HepG2 (cell line): Measurements from ENCODE around the gene MMP7. TPM values are rescaled to one million over a fixed set of nuclear protein-coding genes. Genes with fewer than 3 reads are reported as not detected.

Experiments
- ATF2 ChIP-seq: sonication (generic); formaldehyde crosslinking; IDR thresholded peaks from 2 replicates; pipeline ENCODE4 v1.4.0; 2020; ENCODE audit warnings: missing genetic modification reagents
- CC2D1A ChIP-seq: sonication (generic); formaldehyde crosslinking; IDR thresholded peaks from 2 replicates; pipeline ENCODE4 v1.8.1; 2023; ENCODE audit warnings: mild to moderate bottlenecking, missing genetic modification reagents
- CEBPB ChIP-seq: IDR thresholded peaks from 2 replicates; pipeline ENCODE4 v1.6.1; 2011; ENCODE audit warnings: low read depth, low read length, improper control_type of control experiment, borderline replicate concordance
- EZH2 ChIP-seq: conservative IDR thresholded peaks from 2 replicates; pipeline ENCODE4 v1.6.1; 2012; ENCODE audit warnings: mild to moderate bottlenecking, low read depth, low read length, moderate library complexity
- FOSL2 ChIP-seq: sonication (generic); formaldehyde crosslinking; IDR thresholded peaks from 2 replicates; pipeline ENCODE4 v1.4.0; 2020; ENCODE audit warnings: missing genetic modification reagents
- FOXO4 ChIP-seq: sonication (generic); formaldehyde crosslinking; conservative IDR thresholded peaks from 2 replicates; pipeline ENCODE4 v1.8.1; 2023; ENCODE audit warnings: missing genetic modification reagents
- GATA4 ChIP-seq: sonication (generic); IDR thresholded peaks from 2 replicates; pipeline ENCODE4 v1.6.1; 2016; ENCODE audit warnings: antibody characterized with exemption, low read depth, borderline replicate concordance
- HNF4A ChIP-seq: sonication (generic); formaldehyde crosslinking; IDR thresholded peaks from 2 replicates; pipeline ENCODE4 v1.4.0; 2020; ENCODE audit warnings: missing genetic modification reagents
- KDM6A ChIP-seq: IDR thresholded peaks from 2 replicates; pipeline ENCODE4 v1.6.1; 2016; ENCODE audit warnings: low read depth
- MED1 ChIP-seq: sonication (generic); formaldehyde crosslinking; IDR thresholded peaks from 2 replicates; pipeline ENCODE4 v1.4.0; 2020; ENCODE audit warnings: missing genetic modification reagents
- PAXIP1 ChIP-seq: sonication (generic); formaldehyde crosslinking; conservative IDR thresholded peaks from 2 replicates; pipeline ENCODE4 v1.4.0; 2020; ENCODE audit warnings: mild to moderate bottlenecking, missing genetic modification reagents, moderate library complexity
- RBM39 ChIP-seq: fragments of 200-400 bp; formaldehyde crosslinking; IDR thresholded peaks from one replicate; pipeline ENCODE4 v1.6.1; 2018; ENCODE audit warnings: antibody characterized with exemption, mild to moderate bottlenecking, low read depth, low read length; ENCODE audit not compliant: poor library complexity, severe bottlenecking
- ZBTB25 ChIP-seq: IDR thresholded peaks from 2 replicates; pipeline ENCODE4 v1.6.1; 2018; ENCODE audit warnings: missing genetic modification reagents
- ZNF124 ChIP-seq: sonication (generic); formaldehyde crosslinking; IDR thresholded peaks from 2 replicates; pipeline ENCODE4 v1.4.0; 2020; ENCODE audit warnings: missing genetic modification reagents
- ZNF543 ChIP-seq: sonication (generic); formaldehyde crosslinking; IDR thresholded peaks from 2 replicates; pipeline ENCODE4 v1.4.0; 2020; ENCODE audit warnings: mild to moderate bottlenecking, missing genetic modification reagents
- ZNF549 ChIP-seq: sonication (generic); formaldehyde crosslinking; IDR thresholded peaks from 2 replicates; pipeline ENCODE4 v1.5.0; 2020; ENCODE audit warnings: missing genetic modification reagents
- ZNF609 ChIP-seq: sonication (generic); formaldehyde crosslinking; IDR thresholded peaks from 2 replicates; pipeline ENCODE4 v1.4.0; 2020; ENCODE audit warnings: mild to moderate bottlenecking, missing genetic modification reagents, borderline replicate concordance
- polyA plus RNA-seq, 8 experiments: library from polyadenylated mRNA; depleted of rRNA in 3 of 8; stranded (reverse) in 7 of 8; unstranded in 1 of 8; fragments of >200 nt; fragmentation: Illumina TruSeq in 4 of 8; extraction: Trizol in 4 of 8; gene quantifications; 2 replicates each; pipeline versions ENCODE4 v1.2.1 to v1.2.3, GENCODE V29; 2011 to 2016; ENCODE audit warnings: low read depth in 4 of 8, missing spikeins in 1 of 8, mixed read lengths in 1 of 8; ENCODE audit not compliant: insufficient read depth in 1 of 8
- total RNA-seq, 5 experiments: library from RNA; depleted of rRNA; stranded (reverse); fragments of >200 nt; fragmentation: Illumina TruSeq; extraction: Trizol; gene quantifications; 2 replicates each; pipeline ENCODE4 v1.2.3, GENCODE V29; 2016; ENCODE audit warnings: low read depth in 1 of 5

The MMP7 gene
- total and polyA plus RNA-seq, 2 of the 13 experiments (the other 11 are each of a cell fraction or from before 2014, with no cell fraction given), result 0.17 TPM; not detected in 1

GRCh38 chr11:102485095-102485722 lies 45.3 kb downstream of the MMP7 start (continued):
- TF ChIP-seq GATA4, result no peak
- TF ChIP-seq RBM39, result no peak
- peak; percentile 51; the same call in 1 of the 2 replicates for TF ChIP-seq FOSL2 (CRISPR knock-in tag)
- TF ChIP-seq ZNF549 (CRISPR knock-in tag), result no peak
- TF ChIP-seq ZNF543 (CRISPR knock-in tag), result no peak
- no peak for TF ChIP-seq ZBTB25 (CRISPR knock-in tag)
- peak; percentile 26; the same call in 1 of the 2 replicates for TF ChIP-seq CEBPB
- TF ChIP-seq FOXO4 (CRISPR knock-in tag), result no peak
- 0 out of 2 replicates have a peak, but pooled peaks have one; percentile 15 for TF ChIP-seq ZNF609 (CRISPR knock-in tag)
- peak; percentile 69 for TF ChIP-seq PAXIP1 (CRISPR knock-in tag)
- peak; percentile 10; the same call in 1 of the 2 replicates for TF ChIP-seq KDM6A (CRISPR knock-in tag)
- TF ChIP-seq ATF2 (CRISPR knock-in tag), result 0 out of 2 replicates have a peak, but pooled peaks have one; percentile 13
- 0 out of 2 replicates have a peak, but pooled peaks have one; percentile 12 for TF ChIP-seq CC2D1A (CRISPR knock-in tag)
- peak; percentile 49; the same call in 1 of the 2 replicates for TF ChIP-seq MED1 (CRISPR knock-in tag)
- peak; percentile 60 for TF ChIP-seq HNF4A (CRISPR knock-in tag)
- no peak for TF ChIP-seq EZH2
- TF ChIP-seq ZNF124 (CRISPR knock-in tag), result no peak
